Dendritic cell treated with granulocyte-macrophage colony-stimulating factor and Interleukin-4, amounts not matched to agents 40 ng/mL and 50 ng/mL, for 4 days (primary cell): ENCODE measurements around the gene VSTM1.
"Not testable (repeated sequence)": the region's sequence is repeated elsewhere in the genome, so short reads cannot be mapped to it uniquely, and the experiment has no call there.

Experiments used
- H3K27ac Mint-ChIP-seq: one replicate; pipeline ENCODE4 v1.8.0; 2022; ENCODE audit warnings: mild to moderate bottlenecking, mixed read lengths
- H3K27me3 Mint-ChIP-seq: one replicate; pipeline ENCODE4 v1.8.0; 2022; ENCODE audit warnings: mild to moderate bottlenecking, mixed read lengths
- H3K36me3 Mint-ChIP-seq: one replicate; pipeline ENCODE4 v1.8.0; 2022; ENCODE audit warnings: low read depth, mixed read lengths
- H3K4me1 Mint-ChIP-seq: one replicate; pipeline ENCODE4 v1.8.0; 2022; ENCODE audit warnings: low read depth, mixed read lengths
- H3K4me3 Mint-ChIP-seq: one replicate; pipeline ENCODE4 v1.8.0; 2022; ENCODE audit warnings: mild to moderate bottlenecking, moderate library complexity, mixed read lengths
- H3K9me3 Mint-ChIP-seq: one replicate; pipeline ENCODE4 v1.8.0; 2022; ENCODE audit warnings: mixed read lengths
- intact Hi-C: fragments of 100-400 bp; cut with micrococcal nuclease; formaldehyde crosslinking; loops from one replicate; pipeline ENCODE4 v1.15.0; 2022

Gene VSTM1, protein sequence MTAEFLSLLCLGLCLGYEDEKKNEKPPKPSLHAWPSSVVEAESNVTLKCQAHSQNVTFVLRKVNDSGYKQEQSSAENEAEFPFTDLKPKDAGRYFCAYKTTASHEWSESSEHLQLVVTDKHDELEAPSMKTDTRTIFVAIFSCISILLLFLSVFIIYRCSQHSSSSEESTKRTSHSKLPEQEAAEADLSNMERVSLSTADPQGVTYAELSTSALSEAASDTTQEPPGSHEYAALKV

DNA sequence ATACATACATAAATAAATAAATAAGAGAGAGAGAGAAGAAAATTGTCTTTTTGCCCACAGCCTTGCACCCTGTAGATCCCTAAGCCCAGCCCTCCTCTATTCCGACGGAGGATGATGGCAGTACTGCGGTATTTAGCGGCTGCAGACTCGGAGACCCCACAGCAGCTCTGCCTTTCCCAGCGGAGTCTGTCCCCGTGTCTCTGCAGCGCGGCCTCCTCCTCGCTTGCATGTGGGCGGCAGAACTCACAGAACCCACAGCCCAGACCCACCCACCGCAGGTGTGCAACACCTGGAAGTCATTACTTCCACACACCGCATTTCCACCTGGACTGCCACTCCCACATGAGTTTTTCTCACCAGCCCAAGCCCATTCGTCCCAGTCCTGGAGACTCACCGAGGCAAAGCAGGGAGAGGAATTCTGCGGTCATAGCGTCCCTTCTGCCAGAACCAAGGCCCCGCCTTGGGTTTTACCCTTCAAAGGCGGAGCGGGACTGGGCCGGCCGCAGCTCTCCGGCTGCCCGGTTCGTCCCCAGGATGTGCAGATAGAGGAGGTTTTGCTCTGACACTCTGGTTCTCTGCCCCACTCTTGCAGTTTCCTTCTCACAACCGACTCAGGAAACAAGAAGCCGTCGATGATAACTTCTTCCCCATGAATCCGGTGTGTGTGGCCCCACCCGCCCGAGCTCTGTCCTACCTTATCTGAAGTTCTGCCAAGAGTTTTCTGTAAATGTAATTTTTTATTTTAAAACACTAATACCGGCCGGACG is at the start of gene VSTM1:
TSS of gene VSTM1 (minus strand) at position 548 of the 767 bp plus-strand sequence. CDS start at position 428, 120 bp downstream.
- Mint-ChIP-seq H3K9me3 (no peaks in the 10 kb centered on the region), H3K27me3 (peaks cover 3% of the 10 kb centered on the region), H3K4me1 (peaks cover 45% of the 10 kb centered on the region), H3K27ac (peak within 1 kb of the TSS; percentile 43), H3K4me3 (peak within 1 kb of the TSS; percentile 55), H3K36me3 (peaks cover 1% of the 10 kb centered on the region)
- intact Hi-C loops = loop anchor here (5.0 kb wide), 1 partner anchor 34 kb away; no protein-coding TSS in a partner anchor

DNA sequence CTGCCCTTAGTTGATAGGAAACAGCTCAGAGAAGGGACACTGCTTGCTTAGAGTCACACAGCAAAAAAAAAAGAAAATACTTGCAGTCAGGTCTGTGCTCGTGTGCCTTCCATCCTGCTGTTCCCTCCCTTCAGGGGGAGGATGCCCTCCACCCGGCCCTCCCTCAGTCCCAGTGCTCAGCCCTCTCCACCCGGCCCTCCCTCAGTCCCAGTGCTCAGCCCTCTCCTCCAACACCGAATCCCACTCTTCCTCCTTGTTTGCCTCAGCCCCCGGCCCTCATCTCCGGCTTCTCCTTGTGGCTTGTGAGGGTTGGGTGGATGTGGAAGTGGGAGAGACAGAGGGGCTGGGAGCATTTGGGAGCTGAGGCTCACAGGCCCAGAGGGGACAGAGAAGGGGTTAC is 46.0 kb upstream of the VSTM1 start:
- no peak overlapping the region for H3K4me3 Mint-ChIP-seq
- H3K9me3 Mint-ChIP-seq = no peaks in the 10 kb centered on the region
- H3K27ac Mint-ChIP-seq = no peak overlapping the region
- peaks cover 48% of the 10 kb centered on the region for H3K4me1 Mint-ChIP-seq
- intact Hi-C loops = no loop called here
- H3K36me3 Mint-ChIP-seq = peaks cover 95% of the 10 kb centered on the region
- no peaks in the 10 kb centered on the region for H3K27me3 Mint-ChIP-seq

DNA sequence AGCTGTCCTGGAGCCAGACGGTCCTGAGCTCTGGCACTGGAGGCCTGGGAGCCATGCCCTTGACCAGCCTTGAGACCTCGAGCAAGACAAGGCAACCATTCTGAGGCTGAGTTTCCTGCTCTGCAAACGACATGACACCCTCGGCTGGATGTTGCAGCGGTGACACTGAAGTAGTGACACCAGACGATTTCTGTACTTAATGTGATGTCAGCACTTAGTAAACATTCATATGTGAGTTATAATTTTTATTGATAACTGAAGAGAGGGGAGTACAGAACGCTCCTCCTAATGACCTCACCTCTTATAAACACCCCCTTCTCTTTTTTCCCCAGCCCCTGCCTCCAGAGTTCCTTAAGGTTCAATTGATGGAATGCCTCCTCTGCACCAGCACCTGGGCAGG is 44.8 kb upstream of the VSTM1 start:
- H3K27me3 Mint-ChIP-seq = no peaks in the 10 kb centered on the region
- H3K27ac Mint-ChIP-seq = no peak overlapping the region
- intact Hi-C loops = no loop called here
- H3K36me3 Mint-ChIP-seq = peaks cover 84% of the 10 kb centered on the region
- no peaks in the 10 kb centered on the region for H3K9me3 Mint-ChIP-seq
- no peak overlapping the region for H3K4me3 Mint-ChIP-seq
- H3K4me1 Mint-ChIP-seq = peaks cover 42% of the 10 kb centered on the region

DNA sequence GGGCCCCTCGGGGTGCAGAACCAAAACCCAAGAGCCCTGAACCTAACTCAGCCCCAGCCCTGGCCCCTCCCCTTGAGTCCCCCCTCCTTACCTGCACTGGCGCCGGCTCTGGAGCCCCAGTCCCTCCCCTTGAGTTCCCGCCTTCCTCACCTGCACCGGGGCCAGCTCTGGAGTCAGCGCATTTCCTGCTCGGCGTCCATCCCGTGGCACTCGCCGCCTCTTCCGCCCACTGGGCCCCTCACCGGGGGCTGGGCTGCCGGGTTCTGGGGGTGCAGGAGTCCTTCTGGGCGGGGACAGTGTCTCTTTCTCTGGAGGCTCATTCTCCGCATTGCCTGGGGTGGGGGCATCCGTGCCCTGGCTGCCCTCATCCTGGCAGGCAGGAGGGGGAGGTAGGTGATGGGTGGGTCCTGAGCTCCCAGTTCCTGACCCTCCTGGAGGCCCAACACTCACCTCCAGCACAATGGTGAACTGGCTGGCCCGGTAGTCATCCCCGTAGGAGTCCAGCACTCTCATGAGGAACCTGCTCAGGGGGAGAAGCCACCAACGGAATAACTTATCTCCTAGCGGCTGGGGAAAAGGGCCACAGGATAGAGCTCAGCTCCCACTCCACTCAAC is 44.3 kb upstream of the VSTM1 start:
- H3K27ac Mint-ChIP-seq = peak overlapping the region; percentile 2
- H3K9me3 Mint-ChIP-seq = no peaks in the 10 kb centered on the region
- H3K4me1 Mint-ChIP-seq = peaks cover 42% of the 10 kb centered on the region
- intact Hi-C loops = no loop called here
- no peak overlapping the region for H3K4me3 Mint-ChIP-seq
- H3K36me3 Mint-ChIP-seq = peaks cover 84% of the 10 kb centered on the region
- H3K27me3 Mint-ChIP-seq = no peaks in the 10 kb centered on the region

DNA sequence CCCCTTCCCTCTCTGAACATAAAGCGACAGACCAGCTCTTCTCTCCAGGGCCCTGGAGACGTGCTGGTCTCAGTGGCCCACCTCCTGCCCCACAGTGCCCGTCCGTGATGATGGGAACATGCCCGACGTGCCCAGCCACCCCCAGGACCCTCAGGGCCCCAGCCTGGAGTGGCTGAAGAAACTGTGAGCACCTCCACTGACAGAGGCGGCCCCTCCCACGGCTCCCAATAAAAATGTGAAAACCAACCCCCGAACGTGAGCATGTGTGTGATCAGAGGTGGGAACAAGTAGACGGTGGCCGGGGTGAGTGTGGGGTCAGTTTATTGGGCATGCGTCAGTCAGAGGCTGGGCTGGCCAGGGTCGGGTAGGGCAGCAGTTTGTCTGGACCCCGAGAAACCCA is 43.0 kb upstream of the VSTM1 start:
- H3K4me1 Mint-ChIP-seq = peaks cover 49% of the 10 kb centered on the region
- H3K9me3 Mint-ChIP-seq = no peaks in the 10 kb centered on the region
- H3K27me3 Mint-ChIP-seq = no peaks in the 10 kb centered on the region
- no peak overlapping the region for H3K27ac Mint-ChIP-seq
- H3K36me3 Mint-ChIP-seq = peaks cover 78% of the 10 kb centered on the region
- intact Hi-C loops = no loop called here
- no peak overlapping the region for H3K4me3 Mint-ChIP-seq

DNA sequence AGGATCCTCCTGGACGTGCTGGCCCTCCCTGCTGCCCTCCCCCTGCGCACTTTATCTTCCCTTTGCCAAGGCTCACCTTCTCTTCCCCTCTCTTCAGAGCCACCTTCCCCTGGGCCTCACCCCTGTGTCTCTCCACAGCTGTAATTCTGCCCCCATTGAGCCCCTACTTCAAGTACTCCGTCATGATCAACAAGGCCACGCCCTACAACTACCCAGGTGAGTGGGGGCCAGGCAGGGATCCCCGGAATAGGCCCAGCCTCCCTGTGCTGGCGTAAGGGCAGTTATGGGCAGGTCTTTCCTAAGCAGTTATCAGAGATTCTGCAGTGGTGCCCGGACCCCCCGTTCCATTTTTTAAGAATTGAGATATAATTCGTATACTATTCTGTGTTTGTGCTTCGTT is 42.1 kb upstream of the VSTM1 start:
- intact Hi-C loops = no loop called here
- no peaks in the 10 kb centered on the region for H3K27me3 Mint-ChIP-seq
- H3K9me3 Mint-ChIP-seq = no peaks in the 10 kb centered on the region
- no peak overlapping the region for H3K27ac Mint-ChIP-seq
- H3K36me3 Mint-ChIP-seq = peaks cover 71% of the 10 kb centered on the region
- peaks cover 54% of the 10 kb centered on the region for H3K4me1 Mint-ChIP-seq
- H3K4me3 Mint-ChIP-seq = no peak overlapping the region

DNA sequence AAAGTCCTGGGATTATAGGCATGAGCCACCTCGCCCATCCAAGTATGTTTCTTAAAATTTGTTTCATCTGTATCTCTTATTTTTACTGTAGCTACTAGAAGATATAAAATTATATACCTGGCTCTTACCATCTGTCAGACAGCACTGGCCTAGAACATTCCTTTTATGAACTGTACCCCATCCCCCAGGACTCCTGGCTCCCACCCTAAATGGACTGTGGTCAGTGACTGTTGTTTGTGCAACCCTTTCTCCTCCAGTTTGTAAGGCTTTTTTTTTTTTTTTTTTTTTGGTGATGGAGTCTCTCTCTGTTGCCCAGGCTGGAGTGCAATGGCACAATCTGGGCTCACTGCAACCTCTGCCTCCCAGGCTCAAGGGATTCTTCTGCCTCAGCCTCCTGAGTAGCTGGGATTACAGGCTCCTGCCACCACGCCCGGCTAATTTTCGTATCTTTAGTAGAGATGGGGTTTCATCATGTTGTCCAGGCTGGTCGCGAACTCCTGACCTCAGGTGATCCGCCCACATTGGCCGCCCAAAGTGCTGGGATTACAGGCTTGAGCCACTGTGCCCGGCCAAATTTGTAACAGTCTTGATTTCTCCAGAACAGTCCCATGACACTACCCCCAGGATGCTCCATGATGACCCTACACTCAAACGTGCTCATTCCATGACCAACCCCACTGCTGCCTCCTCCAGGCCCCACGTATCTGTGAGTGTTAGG is 41.5 kb upstream of the VSTM1 start:
- H3K4me1 Mint-ChIP-seq = peaks cover 56% of the 10 kb centered on the region
- no peaks in the 10 kb centered on the region for H3K9me3 Mint-ChIP-seq
- intact Hi-C loops = no loop called here
- no peaks in the 10 kb centered on the region for H3K27me3 Mint-ChIP-seq
- no peak overlapping the region for H3K27ac Mint-ChIP-seq
- no peak overlapping the region for H3K4me3 Mint-ChIP-seq
- H3K36me3 Mint-ChIP-seq = peaks cover 71% of the 10 kb centered on the region

DNA sequence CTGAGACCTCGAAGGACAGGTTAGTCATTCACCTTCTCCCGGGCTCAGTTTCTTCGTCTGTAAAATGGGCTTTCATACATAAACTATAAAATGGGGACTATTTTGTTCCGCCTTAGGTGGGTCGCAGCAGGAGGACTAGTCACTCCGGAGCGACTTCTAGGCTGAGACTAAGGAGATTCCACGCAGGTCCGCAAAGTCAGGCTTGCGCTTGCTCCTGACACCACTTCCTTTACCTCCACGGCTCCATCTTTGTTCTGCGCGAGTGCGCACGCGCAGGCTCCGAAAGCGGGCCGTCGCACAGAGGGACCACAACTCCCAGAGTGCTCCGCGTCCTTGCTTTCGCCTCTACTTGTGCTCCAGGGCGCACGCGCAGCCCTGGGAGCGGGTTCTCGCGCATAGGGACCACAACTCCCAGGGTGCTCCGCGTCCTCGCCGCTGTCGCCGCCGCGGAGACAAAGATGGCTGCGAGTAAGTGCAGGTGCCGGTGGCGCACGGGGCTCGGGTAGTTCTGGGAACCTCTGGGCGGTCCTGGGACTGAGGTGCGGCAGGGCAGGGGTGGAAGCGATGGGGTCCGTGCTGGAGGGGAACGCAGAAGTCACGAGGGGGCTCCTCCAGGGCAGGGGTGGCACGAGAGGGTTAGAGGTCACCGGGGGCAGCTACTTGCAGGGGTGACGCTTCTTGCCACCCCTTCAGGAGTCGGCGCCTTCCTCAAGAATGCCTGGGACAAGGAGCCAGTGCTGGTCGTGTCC is 38.9 kb upstream of the VSTM1 start, which contains the start of gene NDUFA3:
TSS of gene NDUFA3 (plus strand) at position 435 of the 749 bp plus-strand sequence. CDS start at position 459, 24 bp downstream.
- H3K4me1 Mint-ChIP-seq = peaks cover 65% of the 10 kb centered on the region
- H3K36me3 Mint-ChIP-seq = peaks cover 58% of the 10 kb centered on the region
- intact Hi-C loops = loop anchor here (1.0 kb wide), 2 partner anchors 13 to 35 kb away; partner anchors contain the start of genes CNOT3, PRPF31 and TFPT
- no peaks in the 10 kb centered on the region for H3K9me3 Mint-ChIP-seq
- H3K4me3 Mint-ChIP-seq = peak within 1 kb of the TSS; percentile 100
- H3K27ac Mint-ChIP-seq = peak within 1 kb of the TSS; percentile 93
- H3K27me3 Mint-ChIP-seq = no peaks in the 10 kb centered on the region

DNA sequence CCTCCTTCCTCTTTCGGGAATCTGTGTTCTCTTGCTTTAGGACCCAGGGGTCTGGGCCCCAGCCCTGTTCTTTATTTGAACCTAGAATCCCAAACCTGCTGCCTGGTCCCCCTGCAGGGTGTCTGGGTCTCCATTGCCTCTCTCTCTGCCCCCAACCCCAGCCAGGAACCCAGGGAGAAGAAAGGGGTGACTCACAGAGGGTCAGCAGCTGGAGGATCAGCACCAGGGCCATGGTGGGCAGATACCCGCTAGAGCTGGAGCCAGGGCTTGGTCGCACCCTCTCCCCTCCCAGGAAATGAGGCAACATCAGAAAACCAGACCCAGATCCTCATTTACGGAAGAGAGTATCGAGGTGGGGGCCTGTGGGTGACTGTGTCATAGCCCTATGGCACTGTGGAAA is 36.9 kb upstream of the VSTM1 start, which contains the start of gene OSCAR:
TSS of gene OSCAR (minus strand) at position 243 of the 400 bp plus-strand sequence. CDS start at position 232, 11 bp downstream.
- peaks cover 52% of the 10 kb centered on the region for H3K36me3 Mint-ChIP-seq
- no peaks in the 10 kb centered on the region for H3K9me3 Mint-ChIP-seq
- H3K27ac Mint-ChIP-seq = peak within 1 kb of the TSS; percentile 93
- H3K4me3 Mint-ChIP-seq = peak within 1 kb of the TSS; percentile 89
- intact Hi-C loops = no loop called here
- no peaks in the 10 kb centered on the region for H3K27me3 Mint-ChIP-seq
- peaks cover 73% of the 10 kb centered on the region for H3K4me1 Mint-ChIP-seq

DNA sequence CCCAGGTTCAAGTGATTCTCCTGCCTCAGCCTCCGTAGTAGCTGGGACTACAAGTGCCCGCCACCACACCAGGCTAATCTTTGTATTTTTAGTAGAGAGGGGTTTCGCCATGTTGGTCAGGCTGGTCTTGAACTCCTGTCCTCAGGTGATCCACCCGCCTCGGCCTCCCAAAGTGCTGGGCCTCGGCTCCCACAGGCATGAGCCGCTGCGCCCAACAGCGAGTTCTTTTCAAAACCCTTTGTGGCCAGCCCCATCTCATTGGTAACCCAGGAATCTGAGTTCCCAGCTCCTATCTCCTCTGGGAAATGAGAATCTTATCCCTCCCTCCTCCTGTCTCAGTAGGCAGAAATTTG is 36.2 kb upstream of the VSTM1 start:
- H3K9me3 Mint-ChIP-seq, H3K27me3 Mint-ChIP-seq: not testable (repeated sequence)
- peaks cover 76% of the 10 kb centered on the region for H3K4me1 Mint-ChIP-seq
- H3K36me3 Mint-ChIP-seq = peaks cover 54% of the 10 kb centered on the region
- H3K4me3 Mint-ChIP-seq = peak overlapping the region; percentile 89
- H3K27ac Mint-ChIP-seq = peak overlapping the region; percentile 93
- intact Hi-C loops = loop anchor here (5.0 kb wide), 1 partner anchor 38 kb away; the partner anchor contains the start of gene VSTM1

DNA sequence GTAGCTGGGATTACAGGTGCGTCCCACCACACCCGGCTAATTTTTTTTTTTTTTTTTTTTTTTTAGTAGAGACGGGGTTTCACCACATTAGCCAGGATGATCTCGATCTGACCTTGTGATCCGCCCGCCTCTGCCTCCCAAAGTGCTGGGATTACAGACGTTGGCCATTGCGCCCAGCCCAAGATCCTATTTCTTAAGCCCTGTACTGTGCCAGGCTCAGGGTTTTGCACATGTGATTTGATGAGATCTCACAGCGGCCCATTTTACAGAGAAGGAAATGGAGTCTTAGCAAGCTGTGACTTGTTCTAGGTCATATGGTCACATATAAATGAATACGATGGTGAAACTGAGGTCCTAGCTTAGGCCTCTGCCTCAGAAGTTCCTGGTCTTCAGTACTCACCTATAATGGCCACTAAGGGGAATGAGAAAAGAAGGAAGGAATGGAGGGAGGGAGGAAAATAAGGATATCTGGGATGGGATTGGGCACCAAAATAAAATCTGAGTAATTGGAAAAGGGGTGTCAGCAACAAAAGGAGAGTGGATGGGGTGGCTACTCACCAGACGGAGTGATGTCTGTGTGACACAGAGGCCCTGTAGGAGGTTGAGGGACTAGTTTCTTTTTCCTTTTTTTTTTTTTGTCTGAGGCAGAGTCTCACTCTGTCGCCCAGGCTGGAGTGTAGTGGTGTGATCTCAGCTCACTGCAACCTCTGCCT is 35.6 kb upstream of the VSTM1 start:
- Mint-ChIP-seq H3K4me1 (peaks cover 81% of the 10 kb centered on the region), H3K27me3 (no peaks in the 10 kb centered on the region), H3K9me3 (no peaks in the 10 kb centered on the region), H3K4me3 (peak overlapping the region; percentile 89), H3K36me3 (peaks cover 59% of the 10 kb centered on the region), H3K27ac (peak overlapping the region; percentile 93)
- intact Hi-C loops = loop anchor here (5.0 kb wide), 1 partner anchor 37 kb away; the partner anchor contains the start of gene VSTM1

DNA sequence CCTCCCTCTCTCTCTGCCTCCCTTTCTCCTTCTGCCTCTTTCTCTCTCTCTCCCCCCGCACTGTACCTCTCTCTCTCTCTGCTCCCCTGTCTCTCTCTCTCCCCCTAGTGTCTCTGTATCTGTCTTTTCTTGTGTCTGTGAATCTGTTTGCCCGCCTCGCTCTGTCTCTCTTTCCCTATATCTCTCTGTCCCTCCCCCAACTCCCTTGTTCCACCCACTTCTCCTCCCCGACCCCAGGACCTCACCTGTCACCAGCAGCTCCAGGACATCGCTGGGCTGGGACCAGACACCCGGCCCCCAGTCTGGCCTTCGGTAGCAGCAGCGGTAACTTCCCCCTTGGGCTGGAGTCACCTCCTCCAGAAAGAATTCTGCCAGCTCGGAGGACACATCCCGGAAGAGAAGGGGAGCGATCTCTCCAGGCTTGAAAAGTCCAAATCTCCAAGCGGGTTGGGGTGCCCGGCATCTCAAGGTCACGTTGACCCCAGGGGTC is 33.0 kb upstream of the VSTM1 start:
- intact Hi-C loops = loop anchor here (5.0 kb wide), 1 partner anchor 34 kb away; the partner anchor contains the start of gene VSTM1
- peaks cover 54% of the 10 kb centered on the region for H3K36me3 Mint-ChIP-seq
- H3K27me3 Mint-ChIP-seq = peaks cover 2% of the 10 kb centered on the region
- peak overlapping the region; percentile 83 for H3K4me3 Mint-ChIP-seq
- no peaks in the 10 kb centered on the region for H3K9me3 Mint-ChIP-seq
- H3K27ac Mint-ChIP-seq = peak overlapping the region; percentile 76
- peaks cover 65% of the 10 kb centered on the region for H3K4me1 Mint-ChIP-seq
